ENCODE results near the gene THEM5. TPM values are rescaled to one million over a fixed set of nuclear protein-coding genes. Genes with fewer than 3 reads are reported as not detected.

Gene THEM5
- total and polyA plus RNA-seq, 2 donors: not detected

DNA sequence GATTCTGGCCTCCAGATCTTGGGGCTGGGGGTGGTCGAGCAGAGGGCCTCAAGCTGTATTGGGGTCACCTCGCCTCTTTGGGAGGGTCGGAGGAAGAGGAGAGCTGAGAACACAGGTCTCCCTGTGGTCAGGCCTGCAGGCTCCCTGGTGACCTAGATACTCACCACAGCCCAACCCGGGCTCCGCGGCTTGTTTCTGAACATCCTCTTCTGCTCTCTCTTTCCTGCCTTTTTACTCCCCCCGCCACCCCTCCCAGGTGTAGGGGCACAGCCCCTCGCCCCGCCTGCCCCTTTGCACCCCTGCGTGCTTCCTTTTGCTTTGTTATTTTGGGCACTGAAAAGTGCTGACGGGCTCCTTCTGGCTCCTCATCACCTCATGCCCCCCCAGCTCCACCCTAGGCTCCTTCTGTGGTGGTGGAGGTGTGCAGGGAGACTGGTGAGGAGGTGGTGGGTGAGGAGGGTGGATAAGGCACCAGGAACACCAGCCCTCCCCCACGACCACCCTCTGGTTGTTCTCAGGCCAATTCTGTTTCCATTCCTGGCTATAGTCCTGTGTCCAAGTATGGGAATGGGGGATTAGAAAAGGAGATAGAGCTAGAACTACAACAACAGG, 37.7 kb downstream of the THEM5 start:
- Histone ChIP-seq H3K27ac (ENCODE audit: low read depth) (no peak overlapping the region), H3K4me3 (ENCODE audit: low read depth, low read length) (no peak overlapping the region), H3K4me1 (ENCODE audit: insufficient read depth) (no peaks in the 10 kb centered on the region), H3K36me3 (ENCODE audit: insufficient read depth) (no peaks in the 10 kb centered on the region)
- no peak for DNase-seq (ENCODE audit: extremely low spot score)
- 76% methylated on average over 12 of the region's 12 CpGs for WGBS

DNA sequence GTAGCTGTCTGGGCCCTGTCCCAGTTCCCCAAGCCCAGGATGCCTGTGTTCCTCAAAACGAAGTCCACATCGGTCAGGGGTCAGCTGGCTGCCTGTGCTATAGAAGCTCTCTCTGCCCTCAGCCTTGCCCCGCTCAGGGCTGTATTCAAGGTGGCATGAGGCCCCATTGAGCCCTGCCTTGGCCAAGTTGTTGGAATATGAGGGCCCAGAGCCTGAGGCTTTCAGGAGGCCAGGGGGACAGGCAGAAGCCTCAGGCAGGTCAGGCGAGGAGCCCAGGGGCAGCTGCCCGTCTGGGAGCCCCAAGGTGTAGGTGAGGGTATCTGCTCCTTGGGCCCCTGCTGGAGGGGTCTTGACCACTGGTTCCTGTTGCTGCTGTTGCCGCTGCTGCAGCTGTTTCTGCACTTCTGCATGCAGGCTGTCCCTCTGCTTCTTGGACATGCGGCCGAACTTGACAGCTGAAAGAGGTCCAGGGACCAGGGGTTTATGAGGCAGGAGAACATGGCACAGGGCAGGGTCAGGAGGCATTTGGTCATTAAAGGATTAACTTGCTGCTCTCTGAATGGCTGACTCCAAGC, 38.5 kb downstream of the THEM5 start:
- DNase-seq (ENCODE audit: extremely low spot score): no peak
- H3K27ac ChIP-seq (ENCODE audit: low read depth): no peak overlapping the region

GRCh38 chr1:151814426-151814825, 39.1 kb downstream of the THEM5 start:
- WGBS: 83% methylated on average over 15 of the region's 15 CpGs
- H3K36me3 ChIP-seq (ENCODE audit: insufficient read depth): no peaks in the 10 kb centered on the region
- no peak overlapping the region for H3K4me3 ChIP-seq (ENCODE audit: low read depth, low read length)
- DNase-seq (ENCODE audit: extremely low spot score): no peak
- H3K4me1 ChIP-seq (ENCODE audit: insufficient read depth): no peaks in the 10 kb centered on the region
- no peak overlapping the region for H3K27ac ChIP-seq (ENCODE audit: low read depth)

More for the DNA sequence above, 38.5 kb downstream of the THEM5 start:
- Histone ChIP-seq H3K4me1 (ENCODE audit: insufficient read depth) (no peaks in the 10 kb centered on the region), H3K4me3 (ENCODE audit: low read depth, low read length) (no peak overlapping the region), H3K36me3 (ENCODE audit: insufficient read depth) (no peaks in the 10 kb centered on the region)
- 80% methylated on average over 8 of the region's 8 CpGs for WGBS

DNA sequence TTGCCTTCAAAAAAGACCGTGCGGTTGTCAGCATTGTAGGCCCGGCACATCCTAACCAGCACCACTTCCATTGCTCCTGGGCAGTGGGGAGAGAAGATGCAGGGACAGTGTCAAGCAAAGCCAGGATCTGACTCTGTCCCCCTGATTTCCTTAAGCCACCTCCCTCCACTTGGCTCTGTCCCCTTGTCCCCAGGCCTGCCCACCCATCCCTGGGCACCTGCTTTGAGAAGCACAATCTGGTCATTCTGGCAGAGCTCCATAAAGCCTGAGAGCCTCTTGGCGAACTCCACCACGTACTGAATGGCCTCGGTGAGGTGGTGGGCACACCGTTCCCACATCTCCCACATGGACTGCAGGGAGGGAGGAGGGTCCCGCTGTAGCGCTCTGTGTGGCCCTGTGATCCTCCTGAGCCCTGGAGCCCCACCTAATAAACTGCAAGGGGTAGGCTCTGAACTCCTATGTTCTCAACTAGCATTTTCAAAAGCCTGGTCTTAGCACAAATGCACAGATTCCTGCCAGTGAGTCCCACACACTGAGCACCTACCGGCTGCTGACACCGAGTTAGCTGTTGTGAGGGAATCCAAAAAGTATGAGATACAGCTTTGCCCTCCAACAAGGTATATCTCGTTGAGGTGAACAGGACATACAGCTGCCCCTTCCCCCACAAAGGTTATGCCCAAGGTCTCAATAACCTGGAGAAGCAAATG, 40.1 kb downstream of the THEM5 start:
- Histone ChIP-seq H3K4me1 (ENCODE audit: insufficient read depth) (no peaks in the 10 kb centered on the region), H3K27ac (ENCODE audit: low read depth) (no peak overlapping the region), H3K36me3 (ENCODE audit: insufficient read depth) (no peaks in the 10 kb centered on the region), H3K4me3 (ENCODE audit: low read depth, low read length) (no peak overlapping the region)
- WGBS: 81% methylated on average over 12 of the region's 12 CpGs
- no peak for DNase-seq (ENCODE audit: extremely low spot score)

DNA sequence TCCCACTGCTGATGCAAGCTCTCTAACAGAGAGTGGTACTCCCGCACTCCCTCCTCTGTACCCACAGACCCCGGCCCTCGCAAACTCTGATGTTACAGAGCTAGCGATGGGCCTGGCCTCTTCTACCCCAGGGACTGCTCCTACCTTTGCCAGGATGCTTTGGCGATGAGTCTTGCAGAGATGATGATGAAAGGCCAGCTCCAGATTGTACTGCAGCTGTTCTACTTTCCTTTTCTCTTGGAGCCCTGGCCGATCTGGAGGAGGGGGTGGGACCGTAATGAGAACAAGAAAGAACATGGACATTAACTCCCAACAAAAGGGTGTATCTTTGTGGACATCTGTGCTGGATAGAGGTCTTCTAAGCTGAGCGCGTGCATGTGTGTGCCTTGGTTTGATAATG, 42.3 kb downstream of the THEM5 start:
- WGBS: 79% methylated on average over 9 of the region's 9 CpGs
- no peaks in the 10 kb centered on the region for H3K4me1 ChIP-seq (ENCODE audit: insufficient read depth)
- no peaks in the 10 kb centered on the region for H3K36me3 ChIP-seq (ENCODE audit: insufficient read depth)
- H3K4me3 ChIP-seq (ENCODE audit: low read depth, low read length): no peak overlapping the region
- no peak for DNase-seq (ENCODE audit: extremely low spot score)
- no peak overlapping the region for H3K27ac ChIP-seq (ENCODE audit: low read depth)

GRCh38 chr1:151809985-151810556, 43.4 kb downstream of the THEM5 start:
- 89% methylated on average over 1 of the region's 1 CpG for WGBS
- no peak for DNase-seq (ENCODE audit: extremely low spot score)
- no peak overlapping the region for H3K4me3 ChIP-seq (ENCODE audit: low read depth, low read length)
- no peak overlapping the region for H3K27ac ChIP-seq (ENCODE audit: low read depth)
- H3K36me3 ChIP-seq (ENCODE audit: insufficient read depth): no peaks in the 10 kb centered on the region
- H3K4me1 ChIP-seq (ENCODE audit: insufficient read depth): no peaks in the 10 kb centered on the region

GRCh38 chr1:151809290-151809984, 44.1 kb downstream of the THEM5 start:
- H3K4me1 ChIP-seq (ENCODE audit: insufficient read depth): no peaks in the 10 kb centered on the region
- no peak for DNase-seq (ENCODE audit: extremely low spot score)
- WGBS: 56% methylated on average over 8 of the region's 8 CpGs
- H3K27ac ChIP-seq (ENCODE audit: low read depth): no peak overlapping the region
- no peak overlapping the region for H3K4me3 ChIP-seq (ENCODE audit: low read depth, low read length)
- no peaks in the 10 kb centered on the region for H3K36me3 ChIP-seq (ENCODE audit: insufficient read depth)

GRCh38 chr1:151807766-151808165, 45.7 kb downstream of the THEM5 start:
- H3K4me3 ChIP-seq (ENCODE audit: low read depth, low read length): no peak overlapping the region
- H3K4me1 ChIP-seq (ENCODE audit: insufficient read depth): no peaks in the 10 kb centered on the region
- no peak for DNase-seq (ENCODE audit: extremely low spot score)
- no peaks in the 10 kb centered on the region for H3K36me3 ChIP-seq (ENCODE audit: insufficient read depth)
- H3K27ac ChIP-seq (ENCODE audit: low read depth): no peak overlapping the region
- WGBS: 75% methylated on average over 1 of the region's 1 CpG

GRCh38 chr1:151807131-151807530, 46.4 kb downstream of the THEM5 start:
- WGBS: 74% methylated on average over 5 of the region's 5 CpGs
- no peak overlapping the region for H3K27ac ChIP-seq (ENCODE audit: low read depth)
- DNase-seq (ENCODE audit: extremely low spot score): no peak
- H3K36me3 ChIP-seq (ENCODE audit: insufficient read depth): no peaks in the 10 kb centered on the region
- no peaks in the 10 kb centered on the region for H3K4me1 ChIP-seq (ENCODE audit: insufficient read depth)
- H3K4me3 ChIP-seq (ENCODE audit: low read depth, low read length): no peak overlapping the region

GRCh38 chr1:151806170-151806569, 47.3 kb downstream of the THEM5 start:
- no peak overlapping the region for H3K27ac ChIP-seq (ENCODE audit: low read depth)
- no peak for DNase-seq (ENCODE audit: extremely low spot score)
- no peak overlapping the region for H3K4me3 ChIP-seq (ENCODE audit: low read depth, low read length)
- no peaks in the 10 kb centered on the region for H3K36me3 ChIP-seq (ENCODE audit: insufficient read depth)
- WGBS: 80% methylated on average over 7 of the region's 7 CpGs
- H3K4me1 ChIP-seq (ENCODE audit: insufficient read depth): no peaks in the 10 kb centered on the region

DNA sequence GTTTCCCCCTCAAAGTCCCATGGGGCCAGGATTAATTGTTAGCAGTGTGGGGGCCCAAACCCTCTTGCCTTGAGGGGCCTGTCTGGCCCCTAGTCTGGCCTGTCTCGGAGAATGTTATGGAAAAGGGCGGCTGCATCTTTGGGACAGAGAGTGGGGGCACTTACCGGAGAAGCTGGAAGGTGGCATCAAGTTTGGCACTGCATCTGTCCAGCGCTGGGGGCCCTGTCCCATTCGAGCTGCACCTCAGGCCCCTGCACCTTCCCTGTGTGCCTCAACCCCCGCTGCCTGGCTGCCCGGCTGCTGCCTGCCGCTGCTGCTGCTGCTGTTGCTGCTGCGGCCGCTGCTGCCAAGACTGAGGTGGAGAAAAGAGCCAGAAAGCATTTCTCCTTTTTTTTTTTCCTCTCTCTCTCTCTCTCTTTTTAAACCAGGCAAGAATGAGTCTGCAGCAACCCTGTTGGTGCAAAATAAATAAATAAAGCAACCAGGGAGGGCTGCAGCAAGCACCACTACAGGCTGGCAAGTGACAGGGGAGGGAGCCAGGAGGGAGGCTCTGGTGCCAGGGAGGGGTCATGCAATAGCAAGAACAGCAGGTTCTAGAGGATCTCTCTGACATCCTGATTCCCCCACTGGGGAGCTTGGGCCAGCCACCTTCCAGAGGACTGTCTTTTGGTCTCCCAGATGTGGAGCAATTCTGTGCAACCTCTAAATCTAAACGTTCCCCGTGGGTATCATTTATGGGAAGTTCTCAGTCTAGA, 48.3 kb downstream of the THEM5 start, which contains the start of gene LINGO4:
TSS of gene LINGO4 (minus strand) at position 354 of the 755 bp plus-strand sequence. CDS start 2,715 bp downstream, outside the sequence.
- no peak for DNase-seq (ENCODE audit: extremely low spot score)
- Histone ChIP-seq H3K27ac (ENCODE audit: low read depth) (no peak within 1 kb of the TSS), H3K4me1 (ENCODE audit: insufficient read depth) (no peaks in the 10 kb centered on the region), H3K4me3 (ENCODE audit: low read depth, low read length) (no peak within 1 kb of the TSS), H3K36me3 (ENCODE audit: insufficient read depth) (no peaks in the 10 kb centered on the region)
- WGBS: 39% methylated on average over 12 of the region's 12 CpGs

- no peak overlapping the region for H3K27ac ChIP-seq (ENCODE audit: low read depth)
- H3K36me3 ChIP-seq (ENCODE audit: insufficient read depth): no peaks in the 10 kb centered on the region
- WGBS: 96% methylated on average over 3 of the region's 3 CpGs
- DNase-seq (ENCODE audit: extremely low spot score): no peak
- no peaks in the 10 kb centered on the region for H3K4me1 ChIP-seq (ENCODE audit: insufficient read depth)
- no peak overlapping the region for H3K4me3 ChIP-seq (ENCODE audit: low read depth, low read length)
These were observed 49.6 kb downstream of the THEM5 start for GRCh38 chr1:151803915-151804314.

GRCh38 chr1:151803164-151803563, 50.3 kb downstream of the THEM5 start:
- no peaks in the 10 kb centered on the region for H3K36me3 ChIP-seq (ENCODE audit: insufficient read depth)
- H3K4me3 ChIP-seq (ENCODE audit: low read depth, low read length): no peak overlapping the region
- no peaks in the 10 kb centered on the region for H3K4me1 ChIP-seq (ENCODE audit: insufficient read depth)
- DNase-seq (ENCODE audit: extremely low spot score): no peak
- no peak overlapping the region for H3K27ac ChIP-seq (ENCODE audit: low read depth)
